Trophoblast cell (in vitro differentiated cells and primary cell): ENCODE measurements around the gene MAT1A.
"Not testable (repeated sequence)": the region's sequence is repeated elsewhere in the genome, so short reads cannot be mapped to it uniquely, and the experiment has no call there.

Source experiments
- DNase-seq, 2 donors: peaks; one replicate each; pipeline ENCODE4 v3.0.0-alpha.2; 2016
- H2AFZ ChIP-seq: 2 replicates; pipeline ENCODE4 v1.6.1; 2013; ENCODE audit warnings: low read length, moderate library complexity, mild to moderate bottlenecking; ENCODE audit not compliant: insufficient read depth, poor library complexity
- H2AK5ac ChIP-seq: 2 replicates; pipeline ENCODE4 v1.6.1; 2013; ENCODE audit warnings: mild to moderate bottlenecking, low read length
- H2BK120ac ChIP-seq: 2 replicates; pipeline ENCODE4 v1.6.1; 2013; ENCODE audit warnings: low read length, mild to moderate bottlenecking, moderate library complexity; ENCODE audit not compliant: insufficient read depth, poor library complexity
- H2BK12ac ChIP-seq: 2 replicates; pipeline ENCODE4 v1.6.1; 2013; ENCODE audit warnings: mild to moderate bottlenecking, low read length, moderate library complexity
- H2BK5ac ChIP-seq: 2 replicates; pipeline ENCODE4 v1.6.1; 2013; ENCODE audit warnings: low read length, low read depth, moderate library complexity, mild to moderate bottlenecking; ENCODE audit not compliant: poor library complexity
- H3K14ac ChIP-seq: 2 replicates; pipeline ENCODE4 v1.6.1; 2013; ENCODE audit warnings: mild to moderate bottlenecking, low read length
- H3K18ac ChIP-seq: 2 replicates; pipeline ENCODE4 v1.6.1; 2013; ENCODE audit warnings: mild to moderate bottlenecking, low read length
- H3K23ac ChIP-seq: 2 replicates; pipeline ENCODE4 v1.6.1; 2013; ENCODE audit warnings: low read length
- H3K27ac ChIP-seq: 2 replicates; pipeline ENCODE4 v1.5.1; 2013; ENCODE audit warnings: low read depth, mild to moderate bottlenecking, inconsistent platforms, low read length, moderate library complexity
- H3K27me3 ChIP-seq: 2 replicates; pipeline ENCODE4 v1.6.1; 2013; ENCODE audit warnings: inconsistent platforms, mild to moderate bottlenecking, low read length, moderate library complexity; ENCODE audit not compliant: insufficient read depth
- H3K36me3 ChIP-seq, 2 experiments: 1 replicate in 1 of 2; 2 replicates in 1 of 2; pipeline ENCODE4 v1.6.1; 2013; ENCODE audit warnings: low read length in 2 of 2, mild to moderate bottlenecking in 2 of 2, moderate library complexity in 1 of 2; ENCODE audit not compliant: insufficient read depth in 2 of 2, control insufficient read depth in 1 of 2
- H3K4ac ChIP-seq: 2 replicates; pipeline ENCODE4 v1.6.1; 2013; ENCODE audit warnings: low read depth, mild to moderate bottlenecking, low read length, moderate library complexity
- H3K4me1 ChIP-seq, 2 experiments: 1 replicate in 1 of 2; 2 replicates in 1 of 2; pipeline ENCODE4 v1.6.1; 2013; ENCODE audit warnings: low read length in 2 of 2, mild to moderate bottlenecking in 2 of 2, moderate library complexity in 1 of 2; ENCODE audit not compliant: insufficient read depth in 2 of 2, control insufficient read depth in 1 of 2
- H3K4me2 ChIP-seq: 2 replicates; pipeline ENCODE4 v1.6.1; 2013; ENCODE audit warnings: inconsistent platforms, mild to moderate bottlenecking, low read length, moderate library complexity
- H3K4me3 ChIP-seq: 2 replicates; pipeline ENCODE4 v1.5.1; 2013; ENCODE audit warnings: mild to moderate bottlenecking, low read depth, low read length, inconsistent platforms
- H3K79me1 ChIP-seq: one replicate; pipeline ENCODE4 v1.6.1; 2013; ENCODE audit warnings: low read length
- H3K79me2 ChIP-seq: 2 replicates; pipeline ENCODE4 v1.6.1; 2013; ENCODE audit warnings: low read length, mild to moderate bottlenecking; ENCODE audit not compliant: control insufficient read depth, insufficient read depth, poor library complexity
- H3K9ac ChIP-seq: 2 replicates; pipeline ENCODE4 v1.6.1; 2013; ENCODE audit warnings: mild to moderate bottlenecking, low read length
- H3K9me3 ChIP-seq: 2 replicates; pipeline ENCODE4 v1.6.1; 2013; ENCODE audit warnings: low read depth, mild to moderate bottlenecking, control low read depth, inconsistent platforms, low read length; ENCODE audit not compliant: insufficient read depth
- H4K12ac ChIP-seq: 2 replicates; pipeline ENCODE4 v1.6.1; 2013; ENCODE audit warnings: low read depth, mild to moderate bottlenecking, low read length, moderate library complexity
- H4K8ac ChIP-seq: 2 replicates; pipeline ENCODE4 v1.6.1; 2013; ENCODE audit warnings: low read depth, mild to moderate bottlenecking, low read length, moderate library complexity
- H4K91ac ChIP-seq: one replicate; pipeline ENCODE4 v1.6.1; 2013; ENCODE audit warnings: low read depth, mild to moderate bottlenecking, low read length, moderate library complexity
- WGBS: extraction: QIAGEN DNeasy Blood & Tissue Kit; methylation state at CpG from one replicate; pipeline ENCODE4 v1.1.7; 2013; ENCODE audit warnings: missing lambda C conversion rate; ENCODE audit not compliant: insufficient read length, insufficient coverage; ENCODE audit errors: extremely low coverage; 5-methylcytosine and 5-hydroxymethylcytosine counted together

MAT1A gene

GRCh38 chr10:80260295-80261243 lies 28.9 kb downstream of the MAT1A start:
- no peak overlapping the region for H3K9ac ChIP-seq
- no peaks in the 10 kb centered on the region for H3K27me3 ChIP-seq
- no peak overlapping the region for H3K27ac ChIP-seq
- no peak overlapping the region for H2AFZ ChIP-seq
- H2BK12ac ChIP-seq: no peak overlapping the region
- no peak overlapping the region for H2BK120ac ChIP-seq
- H3K14ac ChIP-seq: no peak overlapping the region
- H3K4me3 ChIP-seq: no peak overlapping the region
- H3K23ac ChIP-seq: no peak overlapping the region
- peaks cover 4 to 7% of the 10 kb centered on the region in 2 experiments for H3K4me1 ChIP-seq
- no peak overlapping the region for H2BK5ac ChIP-seq
- WGBS: no CpG with 5 or more reads among the region's 19 CpGs
- H4K8ac ChIP-seq: peak overlapping the region; percentile 71
- H3K79me2 ChIP-seq: no peaks in the 10 kb centered on the region
- H2AK5ac ChIP-seq: no peak overlapping the region
- H4K12ac ChIP-seq: no peak overlapping the region
- DNase-seq: peak in 1 of 2 donors; percentile 67
- H3K4ac ChIP-seq: no peak overlapping the region
- H4K91ac ChIP-seq: no peak overlapping the region
- no peaks in the 10 kb centered on the region for H3K9me3 ChIP-seq
- no peak overlapping the region for H3K4me2 ChIP-seq
- H3K36me3 ChIP-seq: no peaks in the 10 kb centered on the region
- H3K18ac ChIP-seq: no peak overlapping the region
- H3K79me1 ChIP-seq: no peaks in the 10 kb centered on the region

DNA sequence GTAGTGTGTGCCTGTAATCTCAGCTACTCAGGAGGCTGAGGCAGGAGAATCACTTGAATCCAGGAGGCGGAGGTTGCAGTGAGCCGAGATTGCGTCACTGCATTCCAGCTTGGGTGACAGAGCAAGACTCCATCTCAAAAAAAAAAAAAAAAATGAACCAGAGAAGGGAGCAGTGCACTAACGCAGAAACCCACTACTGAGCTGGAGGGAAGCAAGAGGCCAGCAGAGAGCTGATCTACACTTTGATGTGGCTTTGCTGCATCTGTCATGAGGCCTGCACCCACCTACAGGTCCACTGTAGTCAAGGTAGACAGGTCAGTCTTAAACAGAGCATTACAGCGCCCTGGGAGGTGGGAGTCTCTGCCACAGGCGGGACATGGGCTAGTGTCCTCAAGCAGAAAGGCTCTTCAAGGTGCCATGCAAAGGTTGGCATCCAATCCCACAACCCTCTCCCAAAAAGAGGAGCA lies 30.0 kb downstream of the MAT1A start:
- no peaks in the 10 kb centered on the region for H3K36me3 ChIP-seq
- no peak overlapping the region for H3K14ac ChIP-seq
- H4K12ac ChIP-seq: no peak overlapping the region
- H3K27ac ChIP-seq: no peak overlapping the region
- H3K27me3 ChIP-seq: no peaks in the 10 kb centered on the region
- H3K4me3 ChIP-seq: no peak overlapping the region
- H3K79me2 ChIP-seq: no peaks in the 10 kb centered on the region
- no peak overlapping the region for H2AK5ac ChIP-seq
- H3K4ac ChIP-seq: no peak overlapping the region
- no peak overlapping the region for H2BK5ac ChIP-seq
- no peak overlapping the region for H3K23ac ChIP-seq
- no peak overlapping the region for H2BK12ac ChIP-seq
- no peaks in the 10 kb centered on the region for H3K9me3 ChIP-seq
- H4K91ac ChIP-seq: no peak overlapping the region
- H3K4me1 ChIP-seq: peaks cover 4 to 5% of the 10 kb centered on the region in 2 experiments
- no peak overlapping the region for H3K9ac ChIP-seq
- H3K4me2 ChIP-seq: no peak overlapping the region
- no peak overlapping the region for H4K8ac ChIP-seq
- no peak overlapping the region for H2BK120ac ChIP-seq
- H3K18ac ChIP-seq: no peak overlapping the region
- H2AFZ ChIP-seq: no peak overlapping the region
- peak; percentile 33 to 67 for DNase-seq
- WGBS: no CpG with 5 or more reads among the region's 6 CpGs
- no peaks in the 10 kb centered on the region for H3K79me1 ChIP-seq

DNA sequence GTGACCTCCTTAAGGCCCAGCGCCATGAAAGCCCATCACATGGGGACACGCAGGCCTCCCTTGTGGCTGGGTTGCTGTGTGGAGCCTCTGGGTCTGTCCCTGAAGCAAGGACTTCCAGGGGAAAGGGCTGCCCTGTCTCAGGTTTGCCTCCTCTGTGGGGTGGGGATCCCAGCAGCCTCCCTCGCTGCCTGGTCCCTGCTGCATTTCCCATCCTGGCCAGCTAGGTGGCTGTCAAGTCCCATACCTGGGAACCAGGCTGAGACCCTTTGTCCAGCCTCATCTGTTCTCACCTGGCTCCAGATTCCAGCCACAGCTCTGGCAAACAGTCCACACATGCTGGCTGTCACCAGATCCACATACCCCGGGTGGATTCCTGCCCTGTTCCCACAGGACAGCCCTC lies 32.7 kb downstream of the MAT1A start:
- not testable (repeated sequence) for H3K79me1 ChIP-seq, H2AK5ac ChIP-seq, H3K27me3 ChIP-seq, H2BK5ac ChIP-seq, H4K8ac ChIP-seq, H2BK12ac ChIP-seq, H3K18ac ChIP-seq, H4K91ac ChIP-seq, H3K9me3 ChIP-seq, H3K4ac ChIP-seq, H3K27ac ChIP-seq, H3K14ac ChIP-seq, H3K4me2 ChIP-seq, H2AFZ ChIP-seq, H3K23ac ChIP-seq, H3K36me3 ChIP-seq, H2BK120ac ChIP-seq, H4K12ac ChIP-seq, H3K79me2 ChIP-seq, H3K4me3 ChIP-seq, H3K9ac ChIP-seq, H3K4me1 ChIP-seq
- peak; percentile 13 to 48 for DNase-seq
- no CpG with 5 or more reads among the region's 4 CpGs for WGBS

- not testable (repeated sequence) for H3K4ac ChIP-seq, H3K4me3 ChIP-seq, H3K27me3 ChIP-seq, H3K9me3 ChIP-seq, H2AK5ac ChIP-seq, DNase-seq, H2BK5ac ChIP-seq, H2BK12ac ChIP-seq, H3K14ac ChIP-seq, H3K27ac ChIP-seq, H3K36me3 ChIP-seq, H3K79me1 ChIP-seq, H2BK120ac ChIP-seq, H4K8ac ChIP-seq, H3K4me1 ChIP-seq, H3K9ac ChIP-seq, H4K91ac ChIP-seq, H3K4me2 ChIP-seq, H2AFZ ChIP-seq, H4K12ac ChIP-seq, H3K23ac ChIP-seq, H3K18ac ChIP-seq, H3K79me2 ChIP-seq
- WGBS: no CpG with 5 or more reads among the region's 2 CpGs
Measured at GRCh38 chr10:80254726-80255125, 34.7 kb downstream of the MAT1A start.
